Measurements from ENCODE around the gene AK5.

Gene AK5

GRCh38 chr1:77438236-77438913, 156.6 kb downstream of the AK5 start:
- DNase-seq (ENCODE audit: low read depth) = peak; percentile 71

DNA sequence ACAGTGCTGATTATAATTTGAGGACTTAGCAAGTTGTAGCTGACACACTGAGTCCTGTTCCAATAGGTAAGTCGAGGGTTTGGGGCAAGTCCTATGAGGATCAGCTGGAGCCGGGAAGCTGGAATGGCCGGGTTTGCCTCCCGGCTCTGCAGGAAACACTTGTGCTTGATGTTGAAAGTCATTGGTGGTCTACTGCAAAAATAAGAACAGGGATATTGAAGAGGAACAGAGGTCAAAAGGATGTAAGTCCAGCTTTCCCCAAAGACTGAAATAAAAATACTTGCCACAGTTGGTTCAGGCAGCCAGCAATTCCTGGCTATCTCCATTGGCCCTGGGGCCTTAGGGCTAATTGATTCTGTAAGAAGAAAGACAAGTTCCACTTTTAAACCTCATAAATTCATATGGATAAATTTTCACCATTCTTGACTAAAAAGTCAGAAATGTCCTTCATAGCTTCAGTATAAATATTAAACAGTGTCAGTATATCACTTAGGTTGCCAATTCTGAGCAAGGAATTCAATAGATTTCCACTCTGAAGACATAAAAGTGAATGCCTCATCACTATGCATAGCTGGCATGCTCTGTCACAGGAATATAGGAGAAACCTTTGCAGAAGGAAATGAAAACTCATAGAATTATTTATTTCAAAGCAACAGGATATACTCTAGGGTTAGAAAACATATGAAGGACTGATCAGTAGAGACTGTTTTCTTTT, 165.2 kb downstream of the AK5 start:
- no peak for DNase-seq (ENCODE audit: low read depth)

DNA sequence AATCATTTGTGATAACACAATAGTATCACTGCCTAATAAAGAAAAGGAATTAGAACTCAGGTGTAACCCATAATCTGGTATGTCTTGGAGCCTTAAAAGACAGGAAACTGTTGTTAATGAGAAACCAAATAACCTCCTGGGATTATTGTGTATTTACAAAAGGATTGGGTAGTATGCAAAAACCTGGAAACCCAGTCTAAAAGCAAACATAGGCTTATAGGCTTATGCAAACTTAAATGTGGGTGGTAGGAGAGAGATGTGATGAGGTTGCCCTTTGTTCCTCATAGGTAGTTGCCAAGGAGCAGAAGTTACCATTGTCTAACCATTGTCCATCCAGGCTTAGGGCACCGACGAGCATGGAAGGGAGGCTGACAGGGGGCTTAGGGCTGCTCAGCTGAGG, 165.8 kb downstream of the AK5 start:
- no peak for DNase-seq (ENCODE audit: low read depth)

DNA sequence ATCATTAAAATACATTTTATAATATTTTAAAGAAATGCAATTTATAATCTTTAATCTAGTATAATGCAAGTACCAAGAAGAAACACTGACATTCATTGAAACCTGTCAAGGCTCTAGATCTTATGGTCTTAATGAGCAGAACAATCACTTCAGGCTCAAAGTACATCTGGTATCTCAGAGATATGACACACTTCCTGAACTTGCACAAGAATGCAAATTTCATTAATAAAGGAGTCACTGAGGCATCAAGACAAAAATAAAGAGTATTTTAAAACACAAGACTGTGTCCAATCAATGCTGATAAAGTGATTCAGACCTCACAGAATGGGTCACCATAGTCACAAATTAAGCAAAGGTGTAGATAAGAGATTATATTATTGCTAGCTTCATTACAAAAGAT, 178.1 kb downstream of the AK5 start:
- no peak for DNase-seq (ENCODE audit: low read depth)

GRCh38 chr1:77461691-77462090, 179.9 kb downstream of the AK5 start:
- DNase-seq (ENCODE audit: low read depth) = no peak

DNA sequence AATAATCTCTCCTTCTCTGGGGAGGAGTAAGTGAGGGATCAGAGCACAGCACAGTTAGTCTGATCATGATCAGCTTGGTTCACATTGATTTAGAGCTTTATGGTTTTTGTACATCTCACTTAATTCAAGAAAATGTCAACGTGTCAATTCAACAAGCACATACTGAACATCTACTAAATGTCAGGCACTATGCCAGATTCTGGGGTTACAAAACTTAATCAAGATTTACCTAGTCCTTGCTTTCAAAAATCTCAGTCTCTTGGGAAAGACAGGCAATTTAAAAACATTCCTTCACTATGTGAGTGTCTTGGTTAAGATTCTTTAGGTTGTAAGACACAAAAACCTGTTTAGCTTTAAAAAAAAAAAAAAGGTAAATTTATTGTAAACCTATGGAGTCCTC, 181.4 kb downstream of the AK5 start:
- no peak for DNase-seq (ENCODE audit: low read depth)

- DNase-seq (ENCODE audit: low read depth) = no peak
Measured at GRCh38 chr1:77465139-77465538, 183.3 kb downstream of the AK5 start.

DNA sequence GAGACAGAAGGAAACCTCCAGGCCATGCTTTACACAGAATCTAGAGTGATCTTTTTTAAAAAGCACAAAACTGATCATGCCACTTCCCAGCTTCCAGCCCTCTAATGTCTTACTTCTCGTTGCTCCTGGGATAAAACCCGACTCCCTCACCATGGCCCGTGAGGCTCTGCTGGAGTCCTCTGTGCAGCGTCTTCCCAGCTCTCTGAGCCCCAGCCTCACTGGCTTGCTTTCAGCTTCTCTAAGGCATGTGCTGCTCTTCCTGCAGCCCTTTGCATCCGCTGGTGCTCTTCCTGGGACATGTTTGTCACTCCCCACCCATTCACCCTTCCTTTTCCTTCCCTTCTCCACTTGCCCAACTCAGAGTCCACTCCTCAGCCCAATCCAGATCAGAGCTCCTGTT, 184.1 kb downstream of the AK5 start:
- DNase-seq (ENCODE audit: low read depth) = no peak

- no peak for DNase-seq (ENCODE audit: low read depth)
Measured at GRCh38 chr1:77467021-77467595, 185.3 kb downstream of the AK5 start.

GRCh38 chr1:77467741-77468140, 185.9 kb downstream of the AK5 start:
- no peak for DNase-seq (ENCODE audit: low read depth)

DNA sequence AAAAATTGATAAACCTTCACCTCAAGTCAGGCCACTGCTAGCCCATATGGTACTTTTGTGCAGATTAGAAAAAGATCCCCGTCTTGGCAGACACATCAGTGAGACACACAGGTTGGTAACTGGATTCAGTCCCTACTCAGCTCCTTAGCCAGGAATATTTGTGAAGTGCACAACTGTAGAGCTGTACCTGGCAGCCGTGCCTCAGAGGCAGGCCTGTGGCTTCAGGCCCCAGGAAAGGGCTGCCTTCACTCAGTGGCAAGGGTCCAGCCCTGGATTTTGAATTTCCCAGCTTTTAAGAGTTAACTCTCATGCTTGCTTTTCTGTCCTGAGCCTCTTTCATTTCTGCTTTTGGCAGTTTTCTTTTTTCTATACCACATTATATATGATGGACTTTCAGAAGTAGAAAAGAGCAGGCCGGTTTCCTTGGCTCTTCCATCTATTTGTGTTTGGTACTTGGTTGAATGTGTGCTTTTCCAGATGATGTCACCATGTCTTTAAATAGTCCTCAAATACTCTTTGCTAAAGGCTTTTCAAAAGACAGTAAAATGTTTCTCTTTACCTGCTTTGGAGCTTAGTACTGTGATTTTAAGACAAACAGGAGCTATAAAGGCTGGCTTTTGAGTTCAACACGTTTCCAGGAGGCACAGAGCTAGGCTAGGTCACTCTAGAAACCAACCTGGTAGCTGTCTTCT, 186.6 kb downstream of the AK5 start:
- DNase-seq (ENCODE audit: low read depth) = no peak

- no peak for DNase-seq (ENCODE audit: low read depth)
Measured at GRCh38 chr1:77468949-77469710, 187.3 kb downstream of the AK5 start.

DNA sequence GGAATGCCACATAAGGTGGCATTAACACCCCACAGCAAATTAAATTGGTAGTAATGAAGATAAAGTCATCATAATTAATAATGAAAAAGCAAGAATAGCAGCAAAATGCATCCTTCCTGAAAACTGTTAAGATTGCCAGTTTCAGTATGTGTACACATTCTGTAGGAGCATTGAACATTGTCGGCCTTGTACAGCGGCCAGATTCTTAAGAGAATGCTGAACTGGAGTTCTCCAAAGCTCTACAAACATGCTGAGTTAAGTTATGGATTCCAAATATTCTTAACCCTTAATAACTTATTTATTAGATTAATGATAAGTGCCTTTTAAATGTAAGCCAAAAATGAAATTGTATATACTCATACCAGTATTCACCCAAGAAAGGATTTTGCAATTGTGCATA, 189.9 kb downstream of the AK5 start:
- no peak for DNase-seq (ENCODE audit: low read depth)

DNA sequence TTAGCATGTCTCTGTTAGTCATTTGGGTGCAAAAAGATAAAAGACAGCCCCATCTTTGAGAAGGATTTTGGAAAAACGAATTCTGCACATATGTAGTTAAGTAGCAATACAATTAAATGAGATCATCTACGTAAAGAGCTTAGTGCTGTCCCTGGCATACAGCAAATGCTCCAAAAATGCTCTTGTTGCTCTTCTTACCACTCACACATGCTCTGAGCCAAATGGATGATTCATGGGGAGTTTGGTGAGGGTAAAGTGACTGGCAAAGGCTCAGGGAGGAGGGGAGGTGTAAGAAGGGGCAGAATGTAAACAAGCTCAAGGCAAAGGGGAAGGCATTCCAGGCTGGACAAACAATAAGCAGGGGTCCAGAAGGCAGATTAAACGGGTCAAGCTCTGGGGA, 191.9 kb downstream of the AK5 start:
- DNase-seq (ENCODE audit: low read depth) = peak; percentile 71

DNA sequence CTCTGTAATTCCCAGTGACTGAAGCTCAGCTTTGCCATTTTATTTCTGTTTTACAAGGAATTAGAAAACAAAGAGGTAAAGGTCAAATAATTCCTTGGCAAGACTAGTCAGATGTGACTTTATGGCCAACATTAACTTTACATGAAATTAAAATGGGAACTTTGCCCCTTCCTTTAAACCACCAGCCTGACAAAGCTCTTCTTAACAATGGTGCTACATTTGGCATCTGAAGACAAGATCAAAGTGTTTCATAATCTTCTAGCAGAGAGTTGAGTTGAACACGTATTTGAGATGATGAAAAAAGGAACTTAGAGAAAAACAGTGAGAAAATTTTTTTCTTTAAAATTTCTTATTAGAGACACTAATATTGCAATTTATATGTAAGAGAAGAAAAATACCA, 193.8 kb downstream of the AK5 start:
- no peak for DNase-seq (ENCODE audit: low read depth)

DNA sequence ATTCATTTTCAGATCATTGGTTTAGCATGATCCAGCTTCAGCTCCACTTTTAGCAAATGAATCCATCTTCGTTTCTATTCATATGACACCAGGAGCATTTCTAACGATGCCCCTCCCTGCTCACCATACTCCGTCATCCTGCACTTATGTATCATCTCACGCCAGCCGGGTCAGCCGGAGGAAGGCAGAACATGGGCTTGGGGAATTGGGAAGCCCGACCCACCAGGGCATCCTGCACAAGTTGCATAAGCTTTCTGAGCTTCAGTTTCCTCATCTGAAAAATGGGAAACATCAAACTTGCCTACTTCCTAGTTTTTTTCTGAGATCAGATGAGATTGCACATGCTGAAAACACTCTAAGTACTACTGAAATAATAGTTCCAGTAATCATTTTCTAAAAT, 194.7 kb downstream of the AK5 start:
- DNase-seq (ENCODE audit: low read depth) = no peak

GRCh38 chr1:77484334-77484733, 202.5 kb downstream of the AK5 start:
- DNase-seq (ENCODE audit: low read depth) = no peak

DNA sequence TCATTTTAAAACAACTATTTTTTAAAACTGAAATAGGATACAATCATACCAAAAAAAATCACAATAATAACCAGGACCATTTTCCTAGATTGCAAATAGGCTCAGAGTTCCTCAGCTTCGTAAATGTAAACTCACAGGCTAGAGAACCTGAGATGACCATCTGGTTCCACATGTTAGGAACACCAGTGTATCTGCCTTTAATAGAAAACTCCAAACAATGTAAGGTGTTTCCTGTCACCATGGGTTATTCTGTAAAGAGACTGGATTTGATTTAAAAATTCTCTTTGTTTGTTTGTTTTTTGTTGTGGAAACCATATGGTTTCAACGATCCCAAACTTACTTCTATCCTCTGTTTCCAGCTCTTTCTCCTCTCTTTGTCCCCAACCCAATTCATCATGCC, 203.1 kb downstream of the AK5 start:
- no peak for DNase-seq (ENCODE audit: low read depth)

GRCh38 chr1:77487631-77488030, 205.8 kb downstream of the AK5 start:
- no peak for DNase-seq (ENCODE audit: low read depth)

DNA sequence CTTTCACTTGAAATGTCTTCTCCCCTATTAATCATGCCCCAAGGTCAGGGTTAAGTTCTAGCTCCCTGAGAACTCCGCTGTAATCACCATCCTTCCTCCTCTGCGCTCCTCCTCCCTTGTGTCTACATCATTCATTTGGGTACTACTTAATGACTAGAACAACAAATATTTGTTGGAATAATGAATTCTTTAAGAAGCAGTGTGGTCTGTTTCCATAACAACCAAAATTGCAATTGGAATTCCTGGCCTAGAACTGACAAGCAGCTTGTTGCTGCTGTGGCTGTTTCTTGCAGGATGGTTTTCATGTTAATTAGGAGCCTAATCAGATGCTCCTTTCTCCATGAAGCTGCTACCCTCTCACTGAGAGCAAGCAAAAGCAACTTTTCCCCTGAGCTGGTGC, 208.1 kb downstream of the AK5 start:
- DNase-seq (ENCODE audit: low read depth) = no peak

DNA sequence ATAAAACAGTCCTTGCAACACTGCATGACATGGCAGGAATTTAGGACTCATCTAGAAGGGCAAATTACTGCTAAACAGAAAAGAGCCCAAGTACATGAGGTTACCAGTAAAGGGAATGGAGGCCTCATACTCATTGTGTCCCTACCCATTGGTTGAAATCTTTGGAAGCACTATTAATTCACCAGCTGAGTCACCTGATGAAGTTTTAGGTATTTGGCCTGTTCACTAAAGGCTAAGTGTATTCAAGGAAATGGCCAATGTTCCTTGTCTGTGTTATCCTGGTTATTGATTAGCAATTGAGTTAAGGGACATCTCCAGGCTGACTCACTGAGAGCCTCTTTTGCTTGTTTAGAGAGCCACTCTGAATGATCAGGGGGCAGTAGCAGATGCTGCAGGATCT, 212.2 kb downstream of the AK5 start:
- DNase-seq (ENCODE audit: low read depth) = no peak

GRCh38 chr1:77498918-77499317, 217.1 kb downstream of the AK5 start:
- DNase-seq (ENCODE audit: low read depth) = no peak
